ENCODE data around the gene ADORA3.

ADORA3 gene

DNA sequence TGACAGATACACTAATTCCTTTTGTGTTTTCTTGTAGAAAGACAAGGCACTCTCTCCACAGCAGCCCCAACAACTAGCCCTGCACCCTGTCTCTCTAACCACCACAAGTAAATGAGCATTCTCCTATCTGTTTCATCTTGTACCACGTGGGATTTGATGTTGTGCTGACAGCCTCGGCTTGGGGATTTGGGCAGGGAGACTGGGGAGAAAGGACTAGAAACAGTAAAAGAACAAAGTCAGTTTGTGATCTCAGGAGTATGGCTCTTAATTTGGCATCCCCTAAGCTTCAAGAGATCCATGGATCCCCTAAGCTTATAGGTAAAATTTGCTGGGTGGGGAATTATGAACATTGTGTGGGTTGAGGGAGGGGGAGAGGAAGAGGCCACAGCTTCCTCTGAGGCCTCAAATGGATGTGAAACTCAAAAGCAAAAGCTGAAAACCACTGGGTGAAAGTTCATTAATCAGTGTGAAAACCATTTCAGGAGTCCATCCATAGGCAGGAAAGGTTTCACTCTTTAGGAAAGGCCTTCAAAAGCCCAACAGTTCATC, 26.6 kb downstream of the ADORA3 start:
- no peak for DNase-seq (ENCODE audit: low read depth)
- H3K4me3 ChIP-seq (ENCODE audit: low read depth, low read length): no peak overlapping the region
- TF ChIP-seq, protein P1, sequence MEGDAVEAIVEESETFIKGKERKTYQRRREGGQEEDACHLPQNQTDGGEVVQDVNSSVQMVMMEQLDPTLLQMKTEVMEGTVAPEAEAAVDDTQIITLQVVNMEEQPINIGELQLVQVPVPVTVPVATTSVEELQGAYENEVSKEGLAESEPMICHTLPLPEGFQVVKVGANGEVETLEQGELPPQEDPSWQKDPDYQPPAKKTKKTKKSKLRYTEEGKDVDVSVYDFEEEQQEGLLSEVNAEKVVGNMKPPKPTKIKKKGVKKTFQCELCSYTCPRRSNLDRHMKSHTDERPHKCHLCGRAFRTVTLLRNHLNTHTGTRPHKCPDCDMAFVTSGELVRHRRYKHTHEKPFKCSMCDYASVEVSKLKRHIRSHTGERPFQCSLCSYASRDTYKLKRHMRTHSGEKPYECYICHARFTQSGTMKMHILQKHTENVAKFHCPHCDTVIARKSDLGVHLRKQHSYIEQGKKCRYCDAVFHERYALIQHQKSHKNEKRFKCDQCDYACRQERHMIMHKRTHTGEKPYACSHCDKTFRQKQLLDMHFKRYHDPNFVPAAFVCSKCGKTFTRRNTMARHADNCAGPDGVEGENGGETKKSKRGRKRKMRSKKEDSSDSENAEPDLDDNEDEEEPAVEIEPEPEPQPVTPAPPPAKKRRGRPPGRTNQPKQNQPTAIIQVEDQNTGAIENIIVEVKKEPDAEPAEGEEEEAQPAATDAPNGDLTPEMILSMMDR (conservative IDR thresholded peaks at IDR 0.05; ENCODE audit: low read depth, low read length): no peak

DNA sequence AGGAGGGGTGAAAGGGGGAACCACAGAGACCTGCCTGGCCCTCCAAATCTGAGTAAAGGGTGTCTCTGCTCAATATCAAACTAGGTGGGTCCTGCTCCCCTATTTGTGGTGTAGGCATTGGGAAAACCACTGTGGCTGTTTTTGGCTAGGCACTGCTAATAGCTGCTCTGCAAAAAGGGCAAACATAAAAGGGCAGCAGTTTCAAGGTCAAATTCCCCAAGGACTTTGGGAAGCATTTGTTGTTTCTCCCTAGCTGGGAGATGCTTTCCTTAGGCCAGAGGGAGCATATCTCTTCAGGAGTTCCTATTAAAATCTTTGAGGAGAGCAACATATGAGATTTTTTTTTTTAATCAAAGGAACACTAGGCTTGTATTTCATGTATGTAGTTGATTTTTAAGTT, 27.2 kb downstream of the ADORA3 start:
- no peak for DNase-seq (ENCODE audit: low read depth)
- TF ChIP-seq, protein P1 (conservative IDR thresholded peaks at IDR 0.05; ENCODE audit: low read depth, low read length): no peak
- H3K4me3 ChIP-seq (ENCODE audit: low read depth, low read length): no peak overlapping the region

DNA sequence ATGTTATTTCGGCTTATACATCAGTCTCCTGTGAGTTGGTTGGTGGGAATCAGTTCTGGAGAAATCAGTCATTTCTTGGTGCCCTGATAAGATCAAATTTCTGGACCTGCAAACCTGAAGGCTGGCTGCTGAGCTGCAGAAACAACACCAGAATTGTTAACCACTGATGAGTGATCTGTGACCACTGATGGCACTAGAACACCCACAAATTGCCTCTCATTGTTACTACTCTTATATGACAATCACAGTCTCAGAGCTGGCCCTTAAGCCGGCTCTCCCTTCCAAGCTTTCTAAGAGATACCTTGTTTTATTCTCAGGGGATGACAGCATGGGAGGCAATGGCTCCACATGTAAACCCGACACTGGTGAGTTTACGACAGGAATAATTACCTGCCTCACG, 27.7 kb downstream of the ADORA3 start:
- no peak for DNase-seq (ENCODE audit: low read depth)
- TF ChIP-seq, protein P1 (conservative IDR thresholded peaks at IDR 0.05; ENCODE audit: low read depth, low read length): no peak
- H3K4me3 ChIP-seq (ENCODE audit: low read depth, low read length): no peak overlapping the region

DNA sequence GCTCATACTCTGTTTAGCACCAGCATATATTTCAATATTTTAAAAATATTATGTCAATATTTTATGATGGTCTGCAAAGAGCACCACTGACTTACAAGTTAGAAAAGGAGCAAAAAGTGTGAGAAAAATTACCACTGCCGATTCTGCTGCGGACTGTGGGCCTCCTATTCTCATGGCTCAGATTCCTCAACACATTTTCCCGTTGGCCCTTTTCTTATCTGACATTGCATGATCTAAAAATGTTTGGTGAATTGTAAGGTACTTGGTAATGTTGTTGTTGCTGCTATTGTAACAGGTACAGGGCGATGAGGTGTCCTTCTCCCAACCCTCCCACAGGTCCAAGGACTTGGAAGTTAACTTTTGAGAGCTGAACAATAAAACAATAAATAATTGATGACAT, 28.9 kb downstream of the ADORA3 start:
- no peak for DNase-seq (ENCODE audit: low read depth)
- TF ChIP-seq, protein P1 (conservative IDR thresholded peaks at IDR 0.05; ENCODE audit: low read depth, low read length): no peak
- no peak overlapping the region for H3K4me3 ChIP-seq (ENCODE audit: low read depth, low read length)

DNA sequence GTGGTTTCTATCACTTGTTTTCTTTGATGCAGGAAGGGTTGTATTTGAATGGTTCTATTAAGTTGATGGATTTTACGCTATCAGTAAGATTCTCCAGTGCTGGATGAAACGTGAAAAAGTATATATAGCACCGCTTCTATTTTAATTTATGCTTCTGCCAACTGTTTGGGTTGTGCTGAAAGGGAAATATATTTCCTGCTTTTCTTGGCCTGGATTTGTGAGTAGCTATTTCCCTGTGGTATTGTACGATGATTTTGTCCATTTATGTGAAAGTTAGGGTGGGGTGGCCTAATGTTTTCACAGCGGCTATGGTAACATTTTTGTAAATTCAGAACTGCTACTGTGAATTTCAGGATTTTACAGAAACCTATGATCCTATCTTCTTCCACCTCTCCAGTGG, 29.3 kb downstream of the ADORA3 start:
- TF ChIP-seq, protein P1 (conservative IDR thresholded peaks at IDR 0.05; ENCODE audit: low read depth, low read length): no peak
- DNase-seq (ENCODE audit: low read depth): no peak
- H3K4me3 ChIP-seq (ENCODE audit: low read depth, low read length): no peak overlapping the region

DNA sequence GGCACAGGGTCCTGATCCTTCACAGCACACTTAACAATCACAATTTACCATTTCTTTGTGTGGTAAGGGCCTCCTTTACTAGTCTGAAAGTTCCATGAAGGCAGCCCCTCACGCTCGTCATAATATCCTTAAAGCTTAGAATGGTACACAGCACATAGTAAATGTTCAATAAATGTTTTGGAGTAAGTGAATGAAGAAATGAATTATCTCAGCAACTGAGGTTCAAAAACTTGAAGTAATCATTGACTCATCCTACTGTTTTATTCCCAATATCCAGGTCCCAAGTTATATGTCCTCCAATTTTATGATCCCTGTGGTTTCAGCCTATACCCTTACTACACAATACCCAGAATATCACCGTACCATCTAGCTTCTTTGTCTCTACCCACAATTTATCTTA, 31.9 kb downstream of the ADORA3 start:
- no peak for DNase-seq (ENCODE audit: low read depth)
- no peak overlapping the region for H3K4me3 ChIP-seq (ENCODE audit: low read depth, low read length)
- TF ChIP-seq, protein P1 (conservative IDR thresholded peaks at IDR 0.05; ENCODE audit: low read depth, low read length): no peak

DNA sequence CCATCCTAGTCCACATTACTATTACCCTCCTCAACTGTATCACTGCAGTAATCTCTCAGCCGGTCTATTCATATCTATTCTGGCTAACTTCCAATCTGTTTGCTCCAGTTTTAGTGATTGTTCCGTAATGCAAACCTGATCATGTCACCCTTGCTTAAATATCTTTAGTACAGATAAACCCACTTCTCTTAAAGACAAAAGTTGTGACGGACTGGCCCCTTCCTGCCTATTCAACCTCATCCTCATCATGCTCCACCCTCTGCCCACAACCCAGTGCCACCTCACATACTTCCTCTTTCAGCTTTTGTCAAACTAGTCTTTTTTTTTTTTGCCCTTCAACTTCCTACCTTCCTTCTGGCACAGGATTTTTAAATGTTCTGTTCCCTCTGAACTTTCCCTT, 32.4 kb downstream of the ADORA3 start:
- no peak for DNase-seq (ENCODE audit: low read depth)
- TF ChIP-seq, protein P1 (conservative IDR thresholded peaks at IDR 0.05; ENCODE audit: low read depth, low read length): no peak
- no peak overlapping the region for H3K4me3 ChIP-seq (ENCODE audit: low read depth, low read length)
